Tibial nerve (tissue), 4 donors: ENCODE data around the gene RILPL1. TPM values are rescaled to one million over a fixed set of nuclear protein-coding genes. Genes with fewer than 3 reads are reported as not detected.
"Not testable (repeated sequence)": the region's sequence is repeated elsewhere in the genome, so short reads cannot be mapped to it uniquely, and the experiment has no call there.

Experiments used
- DNase-seq, 2 donors: peaks; one replicate each; pipeline ENCODE4 v3.0.0-alpha.2; 2019; ENCODE audit warnings: low spot score in 2 of 2
- H3K27ac ChIP-seq, 4 donors: fragments of 200-600 bp; sonication (generic) in 3 of 4; one replicate each; pipeline ENCODE4 v1.5.1; 2017 to 2019; ENCODE audit warnings: mild to moderate bottlenecking in 1 of 4
- H3K27me3 ChIP-seq, 2 donors: fragments of 200-600 bp; sonication (generic) in 1 of 2; one replicate each; pipeline versions ENCODE4 v1.5.1 to v1.6.0; 2017 to 2019
- H3K36me3 ChIP-seq, 3 donors: fragments of 200-600 bp; sonication (generic); one replicate each; pipeline ENCODE4 v1.5.1; 2018 to 2019
- H3K4me1 ChIP-seq, 4 donors: fragments of 200-600 bp; sonication (generic) in 3 of 4; one replicate each; pipeline ENCODE4 v1.5.1; 2017 to 2019
- H3K4me3 ChIP-seq, 4 donors: fragments of 200-600 bp; sonication (generic) in 3 of 4; one replicate each; pipeline ENCODE4 v1.5.1; 2017 to 2019; ENCODE audit warnings: mild to moderate bottlenecking in 1 of 4, moderate library complexity in 1 of 4
- H3K9me3 ChIP-seq, 4 donors: fragments of 200-600 bp; sonication (generic) in 3 of 4; one replicate each; pipeline ENCODE4 v1.5.1; 2017 to 2019
- EP300 ChIP-seq, 2 donors: sonication (generic); formaldehyde crosslinking; IDR thresholded peaks; one replicate each; pipeline ENCODE4 v1.6.1; 2017; ENCODE audit warnings: antibody characterized with exemption in 2 of 2, mild to moderate bottlenecking in 1 of 2
- POLR2A ChIP-seq, 2 donors: fragments of 450-650 bp; IDR thresholded peaks; one replicate each; pipeline ENCODE4 v1.6.1; 2017; ENCODE audit warnings: antibody characterized with exemption in 2 of 2, mild to moderate bottlenecking in 2 of 2, moderate library complexity in 2 of 2
- WGBS, 2 donors: methylation state at CpG; one replicate each; pipeline ENCODE4 v1.1.5; 2018; 5-methylcytosine and 5-hydroxymethylcytosine counted together
- total RNA-seq, 4 donors: library from RNA; depleted of rRNA; stranded (reverse); fragments of >200 nt; gene quantifications; one replicate each; pipeline ENCODE4 v1.1.0, GENCODE V29; 2016
- TF ChIP-seq, protein P1 (sequence below), 5 experiments: fragments of 200-600 bp in 3 of 5; fragments of 450-650 bp in 2 of 5; sonication (generic) in 3 of 5; IDR thresholded peaks; one replicate each; pipeline ENCODE4 v1.5.1; 2016 to 2019; ENCODE audit warnings: antibody characterized with exemption in 5 of 5, mild to moderate bottlenecking in 3 of 5, moderate library complexity in 2 of 5

The RILPL1 gene
- total RNA-seq, 4 donors from 2014 or later, result 11.8 to 24.3 (median 16.0) TPM

DNA sequence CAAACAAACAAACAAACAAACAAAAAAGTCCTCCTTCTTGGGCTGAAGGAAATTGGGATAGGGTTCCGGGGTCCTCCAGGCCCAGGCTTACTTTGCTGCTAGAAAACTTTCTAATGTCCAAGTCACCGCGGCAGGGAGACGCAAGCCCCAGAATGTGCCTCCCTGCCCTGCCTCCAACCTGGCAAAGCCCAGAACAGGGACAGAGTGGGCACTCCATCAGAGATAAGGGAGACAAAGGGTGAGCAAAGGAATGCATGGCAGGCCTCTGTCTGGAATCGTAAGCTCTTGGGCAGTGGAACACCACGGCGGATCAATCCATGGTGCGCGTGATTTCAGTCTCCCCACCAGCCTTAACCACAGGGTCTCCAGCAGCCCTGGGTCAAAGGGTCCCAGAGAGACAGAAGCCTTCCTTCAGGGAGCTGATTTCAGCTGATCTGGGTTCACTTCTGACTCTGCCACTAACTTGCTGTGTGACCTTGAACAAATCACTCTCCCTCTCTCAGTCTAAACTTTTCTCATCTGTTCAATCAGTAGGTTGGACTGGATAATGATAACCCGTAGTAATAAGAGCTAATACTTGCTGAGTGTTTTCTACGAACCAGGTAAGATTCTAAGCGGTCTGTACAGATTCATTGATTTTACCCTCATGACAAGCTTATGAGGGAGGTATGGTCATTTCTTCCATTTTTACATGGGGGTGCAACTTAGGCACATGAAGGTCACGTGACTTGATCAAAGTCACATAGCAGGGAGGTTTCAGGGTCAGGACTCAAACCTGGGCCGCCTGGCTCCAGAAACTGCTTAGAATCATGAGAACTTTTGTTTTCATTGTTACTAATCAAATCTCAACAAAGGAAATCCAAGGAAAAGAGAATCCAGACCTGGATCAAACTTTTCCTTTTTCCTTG, 12.7 kb downstream of the RILPL1 start:
- no peak for DNase-seq
- H3K4me1 ChIP-seq, result peaks cover 0 to 7% (median 0%) of the 10 kb centered on the region in 4 donors
- 94 to 96% methylated on average over 14 of the region's 14 CpGs for WGBS, 2 donors
- no peak for TF ChIP-seq EP300 (IDR thresholded peaks at IDR 0.05)
- H3K27me3 ChIP-seq, result no peaks in the 10 kb centered on the region
- H3K9me3 ChIP-seq, result no peaks in the 10 kb centered on the region
- no peak overlapping the region for H3K27ac ChIP-seq
- H3K4me3 ChIP-seq, result no peak overlapping the region
- H3K36me3 ChIP-seq, result peaks cover 0 to 80% (median 0%) of the 10 kb centered on the region in 3 donors

DNA sequence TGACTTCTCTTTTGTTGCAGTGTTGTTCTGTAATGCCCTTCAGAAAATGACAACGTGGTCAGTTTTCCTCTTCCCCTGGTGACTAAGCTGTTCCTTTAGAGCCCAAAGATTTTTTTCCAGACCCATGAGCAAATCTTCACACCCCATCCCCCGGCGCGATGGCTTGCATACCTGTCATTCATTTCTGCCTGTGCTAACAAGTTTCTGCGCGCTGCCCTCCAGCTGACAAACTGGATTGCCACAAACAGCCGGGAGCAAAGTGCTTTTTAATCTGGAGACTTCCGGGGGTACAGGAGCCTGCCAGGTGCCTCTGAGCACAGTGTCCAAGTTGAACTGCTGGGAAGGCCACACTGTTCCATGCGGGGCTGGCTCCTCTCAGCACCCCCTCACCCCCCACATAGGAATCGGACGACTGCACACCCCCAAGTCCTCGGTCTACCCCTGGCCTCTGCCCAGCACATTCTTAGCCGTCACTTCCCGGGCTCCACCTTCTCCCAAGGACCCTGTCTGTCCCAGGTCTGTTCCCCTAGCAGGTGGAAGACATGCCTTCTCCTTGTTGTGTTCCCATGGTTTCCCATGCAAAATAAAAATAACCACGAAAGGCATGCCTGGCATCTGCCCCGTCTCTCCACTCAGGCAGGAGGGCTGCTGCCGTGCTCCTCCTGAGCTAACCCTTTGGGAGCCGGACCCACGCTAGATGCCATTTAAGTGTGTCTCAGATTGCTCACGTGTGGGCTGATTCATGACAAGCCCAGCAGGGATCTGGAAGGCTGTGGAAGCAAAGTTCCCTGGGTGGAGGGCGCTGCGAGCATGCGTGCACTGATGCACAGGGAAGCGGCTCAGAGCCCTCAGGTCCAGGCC, 14.1 kb downstream of the RILPL1 start:
- DNase-seq, result no peak
- 73 to 76% methylated on average over 21 to 24 of the region's 24 CpGs for WGBS, 2 donors
- Histone ChIP-seq H3K9me3 (no peaks in the 10 kb centered on the region), H3K27me3 (no peaks in the 10 kb centered on the region), H3K36me3 (peaks cover 0 to 79% (median 0%) of the 10 kb centered on the region in 3 donors), H3K27ac (peak overlapping the region in 1 of 4 donors; percentile 10), H3K4me1 (peaks cover 0 to 7% (median 0%) of the 10 kb centered on the region in 4 donors), H3K4me3 (no peak overlapping the region)
- TF ChIP-seq, protein P1, sequence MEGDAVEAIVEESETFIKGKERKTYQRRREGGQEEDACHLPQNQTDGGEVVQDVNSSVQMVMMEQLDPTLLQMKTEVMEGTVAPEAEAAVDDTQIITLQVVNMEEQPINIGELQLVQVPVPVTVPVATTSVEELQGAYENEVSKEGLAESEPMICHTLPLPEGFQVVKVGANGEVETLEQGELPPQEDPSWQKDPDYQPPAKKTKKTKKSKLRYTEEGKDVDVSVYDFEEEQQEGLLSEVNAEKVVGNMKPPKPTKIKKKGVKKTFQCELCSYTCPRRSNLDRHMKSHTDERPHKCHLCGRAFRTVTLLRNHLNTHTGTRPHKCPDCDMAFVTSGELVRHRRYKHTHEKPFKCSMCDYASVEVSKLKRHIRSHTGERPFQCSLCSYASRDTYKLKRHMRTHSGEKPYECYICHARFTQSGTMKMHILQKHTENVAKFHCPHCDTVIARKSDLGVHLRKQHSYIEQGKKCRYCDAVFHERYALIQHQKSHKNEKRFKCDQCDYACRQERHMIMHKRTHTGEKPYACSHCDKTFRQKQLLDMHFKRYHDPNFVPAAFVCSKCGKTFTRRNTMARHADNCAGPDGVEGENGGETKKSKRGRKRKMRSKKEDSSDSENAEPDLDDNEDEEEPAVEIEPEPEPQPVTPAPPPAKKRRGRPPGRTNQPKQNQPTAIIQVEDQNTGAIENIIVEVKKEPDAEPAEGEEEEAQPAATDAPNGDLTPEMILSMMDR (IDR thresholded peaks at IDR 0.05), result no peak
- no peak for TF ChIP-seq POLR2A (IDR thresholded peaks at IDR 0.05)
- no peak for TF ChIP-seq EP300 (IDR thresholded peaks at IDR 0.05)

DNA sequence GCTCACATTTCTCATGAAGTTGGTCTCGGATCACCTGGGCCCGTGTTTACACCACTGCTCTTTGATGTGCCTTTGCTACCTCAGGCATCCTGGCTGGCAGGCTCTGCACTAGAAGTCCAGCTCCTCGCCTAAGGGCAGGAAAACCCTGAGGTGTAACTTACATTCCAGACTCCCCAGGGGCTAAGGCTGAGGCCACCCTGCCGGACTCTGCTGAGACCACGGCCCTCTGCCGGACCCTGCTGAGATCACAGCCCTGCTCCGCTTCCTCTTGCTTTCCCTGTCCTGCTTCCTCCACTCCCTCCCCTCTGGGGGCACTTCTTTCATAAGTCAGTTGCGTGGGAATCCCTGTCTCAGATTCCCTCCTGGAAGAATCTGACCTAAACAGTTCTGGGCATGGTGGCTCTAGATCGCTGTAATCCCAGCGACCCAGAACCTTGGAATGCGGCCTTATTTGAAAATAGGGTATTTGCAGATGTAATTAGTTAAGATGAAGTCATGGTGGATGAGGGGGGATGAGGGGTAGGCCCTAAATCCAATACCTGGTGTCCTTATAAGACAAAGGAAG, 17.2 kb downstream of the RILPL1 start:
- no peak for DNase-seq
- WGBS, 2 donors, result 73% methylated on average over 11 of the region's 11 CpGs
- H3K4me3 ChIP-seq, result no peak overlapping the region
- peaks cover 0 to 7% (median 0%) of the 10 kb centered on the region in 4 donors for H3K4me1 ChIP-seq
- no peaks in the 10 kb centered on the region for H3K9me3 ChIP-seq
- H3K36me3 ChIP-seq, result peaks cover 0 to 74% (median 0%) of the 10 kb centered on the region in 3 donors
- H3K27ac ChIP-seq, result no peak overlapping the region
- TF ChIP-seq, protein P1 (IDR thresholded peaks at IDR 0.05), result no peak
- TF ChIP-seq EP300 (IDR thresholded peaks at IDR 0.05), result no peak
- TF ChIP-seq POLR2A (IDR thresholded peaks at IDR 0.05), result no peak
- no peaks in the 10 kb centered on the region for H3K27me3 ChIP-seq

DNA sequence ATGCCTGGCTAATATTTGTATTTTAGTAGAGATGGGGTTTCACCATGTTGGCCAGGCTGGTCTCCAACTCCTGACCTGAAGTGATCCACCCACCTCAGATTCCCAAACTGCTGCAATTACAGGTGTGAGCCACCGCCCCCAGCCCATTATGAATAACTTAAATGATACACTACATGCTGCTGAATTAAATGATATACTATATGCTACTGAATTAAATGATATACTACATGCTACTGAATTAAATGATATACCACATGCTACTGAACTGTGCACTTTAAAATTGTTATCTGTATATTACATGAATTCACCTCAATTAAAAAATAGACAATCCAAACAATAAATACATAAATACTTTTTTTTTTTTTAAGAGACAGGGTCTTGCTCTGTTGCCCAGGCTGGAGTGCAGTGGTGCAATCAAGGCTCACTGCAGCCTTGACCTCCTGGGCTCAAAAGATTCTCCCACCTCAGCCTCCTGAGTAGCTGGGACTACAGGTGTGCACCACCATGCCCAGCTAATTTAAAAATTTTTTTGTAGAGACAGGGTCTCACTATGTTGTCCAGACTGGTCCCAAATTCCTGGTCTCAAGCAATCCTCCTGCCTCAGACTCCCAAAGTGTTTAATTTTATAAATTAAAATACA, 18.8 kb downstream of the RILPL1 start:
- not testable (repeated sequence) for DNase-seq, H3K9me3 ChIP-seq, H3K27me3 ChIP-seq, H3K4me1 ChIP-seq, H3K27ac ChIP-seq, H3K4me3 ChIP-seq
- 100% methylated on average over 1 of the region's 1 CpG for WGBS, 2 donors
- H3K36me3 ChIP-seq, result peaks cover 0 to 68% (median 0%) of the 10 kb centered on the region in 3 donors

DNA sequence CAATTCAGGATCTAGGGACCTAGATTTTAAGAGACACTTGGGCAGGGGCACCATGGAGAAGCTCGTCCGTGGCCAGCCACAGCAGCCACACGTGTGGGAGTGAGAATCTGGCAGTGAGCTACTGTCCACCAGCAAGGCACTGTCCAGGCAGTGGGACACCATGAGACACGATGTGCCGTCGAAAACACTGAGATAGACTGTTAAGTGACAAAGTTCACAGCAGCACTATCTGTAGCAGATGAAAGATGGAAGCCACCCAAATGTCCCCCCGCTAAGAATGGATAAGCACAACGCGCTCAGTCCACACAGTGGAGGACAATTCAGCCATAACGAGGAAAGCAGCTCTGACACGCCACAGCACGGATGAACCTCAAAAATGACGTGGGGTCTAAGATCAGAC, 19.7 kb downstream of the RILPL1 start:
- no peak for DNase-seq
- Histone ChIP-seq H3K4me1 (peaks cover 0 to 6% (median 0%) of the 10 kb centered on the region in 4 donors), H3K27ac (no peak overlapping the region), H3K36me3 (peaks cover 0 to 64% (median 0%) of the 10 kb centered on the region in 3 donors), H3K9me3 (no peaks in the 10 kb centered on the region), H3K4me3 (no peak overlapping the region), H3K27me3 (no peaks in the 10 kb centered on the region)
- 76 to 81% methylated on average over 13 of the region's 13 CpGs for WGBS, 2 donors
- TF ChIP-seq EP300 (IDR thresholded peaks at IDR 0.05) (no peak), POLR2A (IDR thresholded peaks at IDR 0.05) (no peak)
- TF ChIP-seq, protein P1 (IDR thresholded peaks at IDR 0.05), result no peak
